22Rv1 (cell line): ENCODE data around the gene RBMS3.

ENCODE experiments used
- H3K27ac ChIP-seq: fragments of 450-650 bp; 2 replicates; pipeline ENCODE4 v1.5.1; 2017
- CTCF ChIP-seq: fragments of 450-650 bp; IDR thresholded peaks from 2 replicates; pipeline ENCODE4 v1.5.1; 2017; ENCODE audit warnings: mild to moderate bottlenecking
- ZFX ChIP-seq: fragments of 450-650 bp; IDR thresholded peaks from 2 replicates; pipeline ENCODE4 v1.6.1; 2017; ENCODE audit warnings: antibody characterized with exemption, borderline replicate concordance

The RBMS3 gene

GRCh38 chr3:29370021-29370420, 89.2 kb downstream of the RBMS3 start:
- no peak overlapping the region for H3K27ac ChIP-seq
- TF ChIP-seq CTCF (no peak), ZFX (no peak)

GRCh38 chr3:29370476-29371420, 89.9 kb downstream of the RBMS3 start:
- no peak overlapping the region for H3K27ac ChIP-seq
- TF ChIP-seq CTCF = no peak
- TF ChIP-seq ZFX = no peak

GRCh38 chr3:29373131-29373680, 92.3 kb downstream of the RBMS3 start:
- no peak overlapping the region for H3K27ac ChIP-seq
- TF ChIP-seq CTCF = no peak
- no peak for TF ChIP-seq ZFX

- TF ChIP-seq ZFX (no peak), CTCF (no peak)
- no peak overlapping the region for H3K27ac ChIP-seq
Observed at GRCh38 chr3:29374226-29374625, 93.4 kb downstream of the RBMS3 start.

- H3K27ac ChIP-seq = no peak overlapping the region
- no peak for TF ChIP-seq CTCF
- TF ChIP-seq ZFX = no peak
Observed at GRCh38 chr3:29379097-29379496, 98.2 kb downstream of the RBMS3 start.

- TF ChIP-seq ZFX (no peak), CTCF (no peak)
- no peak overlapping the region for H3K27ac ChIP-seq
Observed at GRCh38 chr3:29381595-29381994, 100.7 kb downstream of the RBMS3 start.

GRCh38 chr3:29382409-29382808, 101.5 kb downstream of the RBMS3 start:
- no peak for TF ChIP-seq CTCF
- no peak for TF ChIP-seq ZFX
- H3K27ac ChIP-seq = no peak overlapping the region
